ENCODE data around the gene ALOX5.

DNA sequence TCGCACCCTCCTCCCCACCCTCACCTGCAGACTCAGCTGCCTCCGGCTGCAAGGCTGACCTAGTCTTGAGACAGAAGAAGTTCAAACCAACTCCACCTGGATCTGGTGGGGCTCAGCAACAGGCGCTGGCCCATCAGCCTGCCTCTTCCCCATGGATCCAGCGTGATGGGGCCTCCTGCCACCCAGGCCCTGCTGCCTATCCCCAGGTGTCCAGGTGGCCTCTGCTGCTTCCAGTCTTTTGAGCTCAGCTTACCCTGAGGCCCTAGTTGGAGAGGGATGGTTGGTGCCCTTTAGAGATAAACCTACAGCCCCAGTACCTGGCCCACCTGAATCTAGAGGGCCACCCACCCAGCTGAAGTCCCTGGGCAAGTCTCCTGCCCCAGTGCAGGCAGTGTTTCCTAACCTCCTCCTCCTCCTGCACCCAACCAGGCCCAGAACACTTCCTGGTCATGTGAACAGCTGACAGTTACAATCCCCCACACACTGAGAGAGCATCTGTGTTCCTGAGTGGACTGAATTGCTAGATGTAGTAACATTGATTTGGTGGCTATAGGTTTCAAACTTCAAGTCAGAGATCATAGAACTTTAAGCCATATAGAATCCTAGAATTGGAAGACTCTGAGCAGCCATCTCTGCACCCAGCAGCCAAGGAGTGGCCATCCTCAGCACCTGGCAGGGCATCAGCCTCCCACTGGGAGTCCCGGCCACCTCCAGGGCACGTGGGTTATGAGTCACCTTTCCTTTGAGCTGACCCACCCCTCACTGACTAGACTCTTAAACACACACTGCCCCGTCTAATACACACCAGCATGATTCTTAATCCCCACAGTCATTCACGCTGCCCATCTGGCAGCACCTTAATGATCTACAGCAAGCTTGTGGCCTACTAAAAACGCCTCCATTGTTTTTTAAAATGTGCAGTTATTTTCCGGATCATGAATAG, 51.9 kb downstream of the ALOX5 start:
- TF ChIP-seq EP300 (IDR thresholded peaks at IDR 0.05) (no peak), POLR2A (IDR thresholded peaks at IDR 0.05; ENCODE audit: low read depth) (no peak), POLR2AphosphoS5 (IDR thresholded peaks at IDR 0.05) (no peak)
- TF ChIP-seq, protein P1, sequence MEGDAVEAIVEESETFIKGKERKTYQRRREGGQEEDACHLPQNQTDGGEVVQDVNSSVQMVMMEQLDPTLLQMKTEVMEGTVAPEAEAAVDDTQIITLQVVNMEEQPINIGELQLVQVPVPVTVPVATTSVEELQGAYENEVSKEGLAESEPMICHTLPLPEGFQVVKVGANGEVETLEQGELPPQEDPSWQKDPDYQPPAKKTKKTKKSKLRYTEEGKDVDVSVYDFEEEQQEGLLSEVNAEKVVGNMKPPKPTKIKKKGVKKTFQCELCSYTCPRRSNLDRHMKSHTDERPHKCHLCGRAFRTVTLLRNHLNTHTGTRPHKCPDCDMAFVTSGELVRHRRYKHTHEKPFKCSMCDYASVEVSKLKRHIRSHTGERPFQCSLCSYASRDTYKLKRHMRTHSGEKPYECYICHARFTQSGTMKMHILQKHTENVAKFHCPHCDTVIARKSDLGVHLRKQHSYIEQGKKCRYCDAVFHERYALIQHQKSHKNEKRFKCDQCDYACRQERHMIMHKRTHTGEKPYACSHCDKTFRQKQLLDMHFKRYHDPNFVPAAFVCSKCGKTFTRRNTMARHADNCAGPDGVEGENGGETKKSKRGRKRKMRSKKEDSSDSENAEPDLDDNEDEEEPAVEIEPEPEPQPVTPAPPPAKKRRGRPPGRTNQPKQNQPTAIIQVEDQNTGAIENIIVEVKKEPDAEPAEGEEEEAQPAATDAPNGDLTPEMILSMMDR (IDR thresholded peaks at IDR 0.05): no peak
